OCI-LY1 (cell line): ENCODE data around the gene PRDM9.

ENCODE experiments used
- H2AFZ ChIP-seq: fragments of 200-600 bp; sonication (generic), shearing (Covaris generic); 2 replicates; pipeline ENCODE4 v1.6.0; 2014; ENCODE audit warnings: antibody characterized with exemption, mild to moderate bottlenecking, low read length
- H3F3A ChIP-seq: fragments of 200-600 bp; sonication (generic), shearing (Covaris generic); 2 replicates; pipeline ENCODE4 v1.6.0; 2014; ENCODE audit warnings: mild to moderate bottlenecking, antibody characterized with exemption, low read length, moderate library complexity; ENCODE audit not compliant: insufficient read depth
- H3K27ac ChIP-seq: fragments of 200-600 bp; sonication (generic); 2 replicates; pipeline ENCODE4 v1.5.1; 2014; ENCODE audit warnings: low read length, mixed run types, mild to moderate bottlenecking, low read depth; ENCODE audit not compliant: poor library complexity, severe bottlenecking
- H3K27me3 ChIP-seq: fragments of 200-600 bp; sonication (generic); 2 replicates; pipeline ENCODE4 v1.6.0; 2014; ENCODE audit warnings: antibody characterized with exemption, mild to moderate bottlenecking, low read length, moderate library complexity; ENCODE audit not compliant: insufficient read depth
- H3K36me3 ChIP-seq: fragments of 200-600 bp; sonication (generic); 2 replicates; pipeline ENCODE4 v1.6.1; 2014; ENCODE audit warnings: mild to moderate bottlenecking, antibody characterized with exemption, low read length, moderate library complexity, mixed read lengths; ENCODE audit not compliant: insufficient read depth
- H3K4me1 ChIP-seq: fragments of 200-600 bp; sonication (generic); 2 replicates; pipeline ENCODE4 v1.5.1; 2014; ENCODE audit warnings: mild to moderate bottlenecking, low read length, moderate library complexity; ENCODE audit not compliant: insufficient read depth, severe bottlenecking
- H3K4me2 ChIP-seq: fragments of 200-600 bp; sonication (generic), shearing (Covaris generic); 2 replicates; pipeline ENCODE4 v1.6.1; 2014; ENCODE audit warnings: low read length
- H3K4me3 ChIP-seq: fragments of 200-600 bp; sonication (generic); 2 replicates; pipeline ENCODE4 v1.5.1; 2014; ENCODE audit warnings: low read length, low read depth, mild to moderate bottlenecking, mixed read lengths; ENCODE audit not compliant: poor library complexity, severe bottlenecking
- H3K79me2 ChIP-seq: fragments of 200-600 bp; shearing (Covaris generic); 2 replicates; pipeline ENCODE4 v1.6.1; 2016; ENCODE audit warnings: mixed run types, low read length, mixed read lengths; ENCODE audit not compliant: insufficient read depth
- H3K9ac ChIP-seq: fragments of 200-600 bp; sonication (generic), shearing (Covaris generic); 2 replicates; pipeline ENCODE4 v1.6.1; 2014; ENCODE audit warnings: mild to moderate bottlenecking, low read length, mixed read lengths
- H3K9me2 ChIP-seq: fragments of 200-600 bp; sonication (generic), shearing (Covaris generic); 2 replicates; pipeline ENCODE4 v1.6.1; 2014; ENCODE audit warnings: low read depth, mild to moderate bottlenecking, low read length, mixed read lengths
- H3K9me3 ChIP-seq: fragments of 200-600 bp; shearing (Covaris generic); 2 replicates; pipeline ENCODE4 v1.6.1; 2014; ENCODE audit warnings: low read length, mixed read lengths
- H4K20me1 ChIP-seq: fragments of 200-600 bp; sonication (generic), shearing (Covaris generic); 2 replicates; pipeline ENCODE4 v1.6.0; 2016; ENCODE audit warnings: mild to moderate bottlenecking, low read length; ENCODE audit not compliant: insufficient read depth
- EZH2 ChIP-seq: fragments of 200-600 bp; sonication (generic), shearing (Covaris generic); IDR thresholded peaks from 2 replicates; pipeline ENCODE4 v1.8.0; 2017; ENCODE audit warnings: borderline replicate concordance, mixed run types, mild to moderate bottlenecking, antibody characterized with exemption, low read length, moderate library complexity, mixed read lengths
- TF ChIP-seq, protein P1 (sequence below): fragments of 200-600 bp; sonication (generic), shearing (Covaris generic); IDR thresholded peaks from 2 replicates; pipeline ENCODE4 v1.5.1; 2017; ENCODE audit warnings: mild to moderate bottlenecking, antibody characterized with exemption, low read length, moderate library complexity, mixed read lengths

The PRDM9 gene

GRCh38 chr5:23507278-23507685 lies at the start of gene PRDM9:
Gene PRDM9 (plus strand): TSS chr5:23507609. CDS start chr5:23509034, 1,425 bp downstream.
- Histone ChIP-seq H3K4me2 (no peak within 1 kb of the TSS), H3K9ac (no peak within 1 kb of the TSS), H3K4me1 (no peaks in the 10 kb centered on the region), H3K36me3 (no peaks in the 10 kb centered on the region), H4K20me1 (no peaks in the 10 kb centered on the region), H3K27me3 (no peaks in the 10 kb centered on the region), H3F3A (no peaks in the 10 kb centered on the region), H2AFZ (no peak within 1 kb of the TSS), H3K9me2 (no peaks in the 10 kb centered on the region), H3K4me3 (no peak within 1 kb of the TSS), H3K27ac (no peak within 1 kb of the TSS), H3K79me2 (no peaks in the 10 kb centered on the region), H3K9me3 (no peaks in the 10 kb centered on the region)
- TF ChIP-seq, protein P1, sequence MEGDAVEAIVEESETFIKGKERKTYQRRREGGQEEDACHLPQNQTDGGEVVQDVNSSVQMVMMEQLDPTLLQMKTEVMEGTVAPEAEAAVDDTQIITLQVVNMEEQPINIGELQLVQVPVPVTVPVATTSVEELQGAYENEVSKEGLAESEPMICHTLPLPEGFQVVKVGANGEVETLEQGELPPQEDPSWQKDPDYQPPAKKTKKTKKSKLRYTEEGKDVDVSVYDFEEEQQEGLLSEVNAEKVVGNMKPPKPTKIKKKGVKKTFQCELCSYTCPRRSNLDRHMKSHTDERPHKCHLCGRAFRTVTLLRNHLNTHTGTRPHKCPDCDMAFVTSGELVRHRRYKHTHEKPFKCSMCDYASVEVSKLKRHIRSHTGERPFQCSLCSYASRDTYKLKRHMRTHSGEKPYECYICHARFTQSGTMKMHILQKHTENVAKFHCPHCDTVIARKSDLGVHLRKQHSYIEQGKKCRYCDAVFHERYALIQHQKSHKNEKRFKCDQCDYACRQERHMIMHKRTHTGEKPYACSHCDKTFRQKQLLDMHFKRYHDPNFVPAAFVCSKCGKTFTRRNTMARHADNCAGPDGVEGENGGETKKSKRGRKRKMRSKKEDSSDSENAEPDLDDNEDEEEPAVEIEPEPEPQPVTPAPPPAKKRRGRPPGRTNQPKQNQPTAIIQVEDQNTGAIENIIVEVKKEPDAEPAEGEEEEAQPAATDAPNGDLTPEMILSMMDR, result no peak
- no peak for TF ChIP-seq EZH2

GRCh38 chr5:23457780-23458179 lies 49.6 kb upstream of the PRDM9 start:
- no peak for TF ChIP-seq EZH2
- TF ChIP-seq, protein P1, result no peak
- Histone ChIP-seq H3K4me2 (no peak overlapping the region), H3F3A (no peaks in the 10 kb centered on the region)

GRCh38 chr5:23459214-23459613 lies 48.2 kb upstream of the PRDM9 start:
- Histone ChIP-seq H3K9me2 (no peaks in the 10 kb centered on the region), H3K9me3 (no peaks in the 10 kb centered on the region), H3K4me3 (no peak overlapping the region), H3K4me2 (no peak overlapping the region), H3K79me2 (no peaks in the 10 kb centered on the region), H3K36me3 (no peaks in the 10 kb centered on the region), H3K27ac (no peak overlapping the region), H3K9ac (no peak overlapping the region), H3K27me3 (no peaks in the 10 kb centered on the region), H3F3A (no peaks in the 10 kb centered on the region), H2AFZ (no peak overlapping the region), H4K20me1 (no peaks in the 10 kb centered on the region), H3K4me1 (no peaks in the 10 kb centered on the region)
- TF ChIP-seq, protein P1, result no peak
- TF ChIP-seq EZH2, result no peak

More at GRCh38 chr5:23457780-23458179, 49.6 kb upstream of the PRDM9 start:
- Histone ChIP-seq H3K27ac (no peak overlapping the region), H2AFZ (no peak overlapping the region), H3K4me3 (no peak overlapping the region), H3K36me3 (no peaks in the 10 kb centered on the region), H3K9me3 (no peaks in the 10 kb centered on the region), H4K20me1 (no peaks in the 10 kb centered on the region), H3K79me2 (no peaks in the 10 kb centered on the region), H3K9me2 (no peaks in the 10 kb centered on the region), H3K4me1 (no peaks in the 10 kb centered on the region), H3K27me3 (no peaks in the 10 kb centered on the region), H3K9ac (no peak overlapping the region)
